Cardiac fibroblast (primary cell): ENCODE measurements around the gene ZFR2.

Experiments
- DNase-seq, 2 donors: peaks; one replicate each; pipeline versions ENCODE4 v3.0.0 to v3.0.0-alpha.2; 2010; ENCODE audit warnings: low read depth in 2 of 2
- H3K4me3 ChIP-seq, 2 donors: replicated peaks in 1 of 2; 1 replicate in 1 of 2; 2 replicates in 1 of 2; pipeline ENCODE4 v1.5.1; 2011; ENCODE audit warnings: low read depth in 2 of 2, low read length in 2 of 2, mild to moderate bottlenecking in 2 of 2, moderate library complexity in 1 of 2
- TF ChIP-seq, protein P1 (sequence below): IDR thresholded peaks from one replicate; pipeline ENCODE4 v1.5.1; 2011; ENCODE audit warnings: low read depth, mild to moderate bottlenecking, low read length, inconsistent platforms

The ZFR2 gene

DNA sequence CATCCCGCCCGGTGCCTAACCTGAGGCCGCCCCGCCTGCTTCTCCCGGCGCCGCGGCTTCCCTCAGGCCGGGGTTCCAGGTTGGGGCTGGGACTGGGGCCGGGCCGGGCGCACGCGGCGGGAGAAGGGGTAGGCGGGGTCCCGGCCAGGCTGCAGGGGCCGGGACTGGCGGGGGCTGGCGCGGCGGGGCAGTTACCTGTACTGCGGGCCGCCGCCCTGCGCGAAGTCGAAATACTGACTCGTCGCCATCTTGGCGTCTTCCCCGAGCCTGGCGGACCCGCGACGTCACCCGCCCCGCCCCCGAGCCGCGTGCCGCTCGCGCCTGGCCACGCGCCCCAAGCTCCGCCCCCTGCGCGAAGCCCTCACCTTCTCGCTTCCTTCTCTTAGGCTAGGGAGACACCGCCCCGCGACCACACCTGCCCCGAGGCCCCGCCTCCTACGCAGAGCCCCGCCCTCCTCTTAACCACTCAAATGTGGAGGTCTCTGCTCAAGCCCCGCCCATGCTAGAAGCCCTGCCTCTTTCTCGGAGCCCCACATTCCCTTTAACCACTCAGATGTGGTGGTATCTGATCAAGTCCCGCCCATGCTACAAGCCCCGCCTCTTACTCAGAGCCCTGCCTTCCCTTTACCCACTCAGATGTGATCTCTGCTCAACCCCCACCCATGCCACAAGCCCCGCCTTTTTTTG, at the start of gene ZFR2:
Gene ZFR2, minus strand, starts transcription at position 269 of the 687 bp plus-strand sequence. Its CDS starts 21 bp downstream, at position 248.
- no peak for DNase-seq
- TF ChIP-seq, protein P1, sequence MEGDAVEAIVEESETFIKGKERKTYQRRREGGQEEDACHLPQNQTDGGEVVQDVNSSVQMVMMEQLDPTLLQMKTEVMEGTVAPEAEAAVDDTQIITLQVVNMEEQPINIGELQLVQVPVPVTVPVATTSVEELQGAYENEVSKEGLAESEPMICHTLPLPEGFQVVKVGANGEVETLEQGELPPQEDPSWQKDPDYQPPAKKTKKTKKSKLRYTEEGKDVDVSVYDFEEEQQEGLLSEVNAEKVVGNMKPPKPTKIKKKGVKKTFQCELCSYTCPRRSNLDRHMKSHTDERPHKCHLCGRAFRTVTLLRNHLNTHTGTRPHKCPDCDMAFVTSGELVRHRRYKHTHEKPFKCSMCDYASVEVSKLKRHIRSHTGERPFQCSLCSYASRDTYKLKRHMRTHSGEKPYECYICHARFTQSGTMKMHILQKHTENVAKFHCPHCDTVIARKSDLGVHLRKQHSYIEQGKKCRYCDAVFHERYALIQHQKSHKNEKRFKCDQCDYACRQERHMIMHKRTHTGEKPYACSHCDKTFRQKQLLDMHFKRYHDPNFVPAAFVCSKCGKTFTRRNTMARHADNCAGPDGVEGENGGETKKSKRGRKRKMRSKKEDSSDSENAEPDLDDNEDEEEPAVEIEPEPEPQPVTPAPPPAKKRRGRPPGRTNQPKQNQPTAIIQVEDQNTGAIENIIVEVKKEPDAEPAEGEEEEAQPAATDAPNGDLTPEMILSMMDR, result no peak
- H3K4me3 ChIP-seq, result no peak within 1 kb of the TSS

DNA sequence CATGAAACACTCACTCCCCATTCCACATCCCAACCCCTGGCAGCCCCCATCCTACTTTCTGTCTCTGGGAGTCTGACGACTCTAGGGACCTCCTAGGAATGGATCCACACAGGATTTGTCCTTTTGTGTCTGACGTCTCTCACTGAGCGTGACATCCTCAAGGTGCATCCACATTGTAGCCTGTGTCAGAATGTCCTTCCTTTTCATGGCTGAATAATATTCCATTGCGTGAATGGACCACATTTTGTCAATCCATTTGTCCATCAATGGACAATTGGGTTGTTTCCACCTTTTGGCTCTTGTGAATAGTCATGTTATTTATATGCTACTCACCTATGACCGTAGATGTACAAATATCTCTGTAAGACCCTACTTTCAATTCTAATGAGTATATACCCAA, 47.2 kb upstream of the ZFR2 start:
- DNase-seq, result no peak
- TF ChIP-seq, protein P1, result no peak
- no peak overlapping the region for H3K4me3 ChIP-seq

DNA sequence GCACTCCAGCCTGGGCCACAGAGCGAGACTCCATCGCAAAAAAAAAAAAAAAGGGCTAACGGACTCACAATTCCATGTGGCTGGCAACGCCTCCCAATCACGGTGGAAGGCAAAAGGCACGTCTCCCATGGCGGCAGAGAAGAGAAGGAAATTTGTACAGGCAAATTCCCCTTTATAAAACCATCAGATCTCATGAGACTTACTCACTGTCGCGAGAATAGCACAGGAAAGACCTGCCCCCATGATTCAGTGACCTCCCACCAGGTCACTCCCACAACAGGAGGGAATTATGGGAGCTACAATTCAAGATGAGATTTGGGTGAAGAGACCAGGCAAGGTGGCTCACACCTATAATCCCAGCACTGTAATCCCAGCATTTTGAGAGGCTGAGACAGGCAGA, 45.4 kb upstream of the ZFR2 start:
- no peak overlapping the region for H3K4me3 ChIP-seq
- no peak for DNase-seq
- TF ChIP-seq, protein P1, result no peak

DNA sequence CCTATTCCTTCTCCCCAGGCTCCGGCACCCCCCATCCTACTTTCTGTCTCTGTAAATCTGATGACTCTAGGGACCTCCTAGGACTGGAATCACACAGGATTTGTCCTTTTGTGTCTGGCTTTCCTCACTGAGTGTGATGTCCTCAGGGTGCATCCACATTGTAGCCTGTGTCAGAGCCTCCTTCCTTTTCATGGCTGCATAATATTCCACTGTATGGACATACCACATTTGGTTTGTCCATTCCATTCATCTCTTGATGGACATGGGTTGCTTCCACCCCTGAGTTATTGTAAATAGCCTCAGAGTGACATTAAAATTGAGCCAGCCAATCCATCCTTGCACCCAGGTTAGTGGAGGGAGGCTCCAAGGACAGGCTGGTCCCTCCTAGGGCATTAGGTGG, 41.3 kb upstream of the ZFR2 start:
- TF ChIP-seq, protein P1, result no peak
- DNase-seq, result no peak
- H3K4me3 ChIP-seq, result no peak overlapping the region

DNA sequence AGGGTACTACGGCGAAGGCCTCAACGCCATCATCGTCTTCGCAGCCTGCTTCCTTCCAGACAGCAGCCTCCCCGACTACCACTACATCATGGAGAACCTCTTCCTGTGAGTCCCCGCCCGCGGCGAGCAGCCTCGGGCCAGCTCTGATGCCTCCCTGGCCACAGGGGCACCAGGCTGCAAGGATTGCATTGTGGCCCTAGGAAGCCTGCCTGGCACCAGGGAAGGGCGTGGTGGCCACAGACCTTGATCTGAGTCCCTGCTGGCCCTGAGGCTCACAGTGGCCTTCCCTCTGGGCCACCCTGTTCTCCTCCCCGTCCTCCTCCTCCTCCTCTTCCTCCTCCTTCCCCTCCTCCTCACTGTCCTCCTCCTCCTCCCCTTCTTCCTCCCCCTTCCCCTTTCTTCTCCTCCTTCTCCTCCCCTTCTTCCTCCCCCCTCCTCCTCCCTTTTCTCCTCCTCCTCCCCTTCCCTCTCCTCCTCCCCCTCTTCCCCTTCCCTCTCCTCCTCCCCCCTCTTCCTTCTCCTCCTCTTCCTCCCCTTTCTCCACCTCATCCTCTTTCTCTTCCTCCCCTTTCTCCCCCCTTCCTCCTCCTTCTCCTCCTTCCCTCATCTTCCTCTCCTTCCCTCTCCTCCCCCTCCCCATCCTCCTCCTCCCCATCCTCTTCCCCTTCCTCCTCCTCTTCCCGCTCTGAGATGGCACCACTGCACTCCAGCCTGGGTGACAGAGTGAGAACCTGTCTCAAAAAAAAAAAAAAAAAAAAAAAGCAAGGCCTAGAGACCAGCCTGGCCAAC, 39.6 kb upstream of the ZFR2 start:
- TF ChIP-seq, protein P1, result no peak
- no peak for DNase-seq

DNA sequence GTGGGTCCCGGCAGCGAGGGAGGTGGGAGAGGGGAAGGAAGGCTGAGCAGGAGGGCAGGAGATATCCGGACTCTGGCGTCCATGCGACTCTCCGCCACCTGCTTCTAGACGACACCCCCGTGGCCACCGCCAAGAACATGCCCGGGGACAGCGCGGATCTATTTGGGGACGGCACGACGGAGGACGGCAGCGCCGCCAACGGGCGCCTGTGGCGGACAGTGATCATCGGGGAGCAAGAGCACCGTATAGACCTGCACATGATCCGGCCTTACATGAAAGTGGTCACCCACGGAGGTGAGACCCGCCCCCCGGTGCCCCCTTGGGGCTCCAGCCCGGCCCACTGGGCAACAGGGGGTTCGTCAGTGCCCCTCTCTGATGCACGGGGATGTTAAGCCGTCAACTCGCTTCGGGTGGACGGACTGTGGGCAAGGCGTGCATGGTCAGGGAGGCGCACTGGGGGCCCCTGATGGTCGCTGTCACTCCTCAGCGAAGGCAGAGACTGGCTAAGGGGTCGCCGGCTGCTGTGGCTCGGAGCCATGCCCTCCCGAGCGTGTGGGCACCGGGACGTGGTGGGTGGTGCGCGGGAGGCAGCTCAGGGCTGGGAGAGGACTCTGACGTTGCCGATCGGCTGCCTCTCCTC, 38.9 kb upstream of the ZFR2 start:
- TF ChIP-seq, protein P1, result no peak
- H3K4me3 ChIP-seq, result no peak overlapping the region

More for the DNA sequence above, 39.6 kb upstream of the ZFR2 start:
- no peak overlapping the region for H3K4me3 ChIP-seq

More for the DNA sequence above, 38.9 kb upstream of the ZFR2 start:
- DNase-seq, result no peak
